HFFc6 (cell line): ENCODE results near the gene NFKBIL1. TPM values are rescaled to one million over a fixed set of nuclear protein-coding genes. Genes with fewer than 3 reads are reported as not detected.

Experiments
- DNase-seq: peaks from one replicate; pipeline ENCODE4 v3.0.0-alpha.2; 2018
- H3K27ac Mint-ChIP-seq: 2 replicates; pipeline ENCODE4 v1.8.0; 2020; ENCODE audit warnings: mild to moderate bottlenecking, mixed read lengths
- H3K27me3 Mint-ChIP-seq: 2 replicates; pipeline ENCODE4 v1.8.0; 2021; ENCODE audit warnings: mild to moderate bottlenecking, moderate library complexity, mixed read lengths; ENCODE audit not compliant: insufficient read depth
- H3K36me3 Mint-ChIP-seq: 2 replicates; pipeline ENCODE4 v1.8.0; 2021; ENCODE audit warnings: low read depth, mixed read lengths
- H3K4me1 Mint-ChIP-seq: 2 replicates; pipeline ENCODE4 v1.8.0; 2020; ENCODE audit warnings: low read depth, mixed read lengths
- H3K4me3 Mint-ChIP-seq: 2 replicates; pipeline ENCODE4 v1.8.0; 2020; ENCODE audit warnings: mild to moderate bottlenecking, moderate library complexity, mixed read lengths
- H3K9me3 Mint-ChIP-seq: 2 replicates; pipeline ENCODE4 v1.8.0; 2020; ENCODE audit warnings: mild to moderate bottlenecking, mixed read lengths
- total RNA-seq, 6 experiments: library from RNA; stranded (reverse); fragmentation: NEBNext Ultra II Directional; extraction: Animal tissue kit (Norgen Biotek cat#: 25700); gene quantifications; 2 replicates in 1 of 6; 3 replicates in 5 of 6; pipeline ENCODE4 v1.2.3, GENCODE V29; 2021
- TF ChIP-seq, protein P1 (sequence below): fragments of 200-600 bp; sonication (generic); IDR thresholded peaks from 2 replicates; pipeline ENCODE4 v1.5.0; 2021; ENCODE audit warnings: antibody characterized with exemption, mild to moderate bottlenecking

Gene NFKBIL1
- total RNA-seq, 6 experiments from 2014 or later, result 11.8 to 15.9 (median 13.6) TPM

DNA sequence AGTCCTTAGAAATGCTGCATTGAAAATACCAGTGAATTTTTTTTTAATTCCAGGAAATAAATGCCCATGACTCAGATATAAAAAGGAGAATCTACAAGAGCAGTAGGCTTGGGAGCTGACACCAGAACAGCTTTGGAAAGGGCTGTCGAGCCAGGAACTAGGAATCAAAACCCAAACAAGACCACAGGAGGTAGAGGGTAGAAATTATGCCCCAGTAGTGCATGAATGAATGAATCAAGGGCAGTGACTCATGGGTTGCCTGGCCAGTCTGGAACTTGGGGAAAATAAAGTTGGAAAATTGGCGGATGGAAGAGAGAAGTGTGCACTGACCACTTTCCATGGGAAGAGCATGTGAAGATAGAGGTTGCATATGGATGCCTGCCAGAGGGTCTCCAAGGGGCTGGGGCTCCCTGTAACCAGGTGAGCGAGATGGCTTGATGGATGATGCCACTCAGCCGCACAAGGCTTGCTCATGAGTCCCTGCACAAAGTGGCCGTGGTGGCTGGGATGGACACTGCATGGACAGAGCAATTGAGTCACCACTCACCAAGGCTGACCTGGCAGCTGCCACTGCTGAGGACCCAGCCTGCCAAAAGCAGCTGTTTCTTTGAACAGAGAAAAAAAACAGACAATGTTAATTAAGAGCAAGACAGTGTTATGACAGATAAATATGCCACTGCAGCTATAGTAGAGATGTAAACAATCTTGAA lies 33.8 kb upstream of the NFKBIL1 start:
- TF ChIP-seq, protein P1, sequence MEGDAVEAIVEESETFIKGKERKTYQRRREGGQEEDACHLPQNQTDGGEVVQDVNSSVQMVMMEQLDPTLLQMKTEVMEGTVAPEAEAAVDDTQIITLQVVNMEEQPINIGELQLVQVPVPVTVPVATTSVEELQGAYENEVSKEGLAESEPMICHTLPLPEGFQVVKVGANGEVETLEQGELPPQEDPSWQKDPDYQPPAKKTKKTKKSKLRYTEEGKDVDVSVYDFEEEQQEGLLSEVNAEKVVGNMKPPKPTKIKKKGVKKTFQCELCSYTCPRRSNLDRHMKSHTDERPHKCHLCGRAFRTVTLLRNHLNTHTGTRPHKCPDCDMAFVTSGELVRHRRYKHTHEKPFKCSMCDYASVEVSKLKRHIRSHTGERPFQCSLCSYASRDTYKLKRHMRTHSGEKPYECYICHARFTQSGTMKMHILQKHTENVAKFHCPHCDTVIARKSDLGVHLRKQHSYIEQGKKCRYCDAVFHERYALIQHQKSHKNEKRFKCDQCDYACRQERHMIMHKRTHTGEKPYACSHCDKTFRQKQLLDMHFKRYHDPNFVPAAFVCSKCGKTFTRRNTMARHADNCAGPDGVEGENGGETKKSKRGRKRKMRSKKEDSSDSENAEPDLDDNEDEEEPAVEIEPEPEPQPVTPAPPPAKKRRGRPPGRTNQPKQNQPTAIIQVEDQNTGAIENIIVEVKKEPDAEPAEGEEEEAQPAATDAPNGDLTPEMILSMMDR, result no peak
- peak overlapping the region; percentile 18 for H3K4me3 Mint-ChIP-seq
- peak overlapping the region; percentile 29 for H3K27ac Mint-ChIP-seq
- peaks cover 48% of the 10 kb centered on the region for H3K4me1 Mint-ChIP-seq
- no peak for DNase-seq
- H3K36me3 Mint-ChIP-seq, result peaks cover 20% of the 10 kb centered on the region
- no peaks in the 10 kb centered on the region for H3K9me3 Mint-ChIP-seq
- H3K27me3 Mint-ChIP-seq, result 0 out of 2 replicates have a peak, but pooled peaks cover 2% of the 10 kb centered on the region

DNA sequence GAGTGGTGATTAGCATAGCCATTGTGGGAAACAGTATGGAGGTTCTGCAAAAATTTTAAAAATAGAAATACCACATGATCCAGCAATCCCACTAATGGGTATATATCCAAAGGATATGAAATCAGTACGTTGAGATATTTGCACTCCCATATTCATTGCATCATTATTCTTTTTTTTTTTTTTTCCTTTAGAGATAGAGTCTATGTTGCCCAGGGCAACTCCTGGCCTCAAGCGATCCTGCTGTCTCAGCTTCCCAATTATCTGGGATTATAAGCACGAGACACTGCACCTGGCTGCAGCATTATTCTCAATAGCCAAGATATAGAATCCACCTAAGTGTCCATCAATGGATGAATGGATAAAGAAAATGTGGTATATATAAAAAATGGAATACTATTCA lies 25.6 kb upstream of the NFKBIL1 start:
- Mint-ChIP-seq H3K4me3 (no peak overlapping the region), H3K27ac (no peak overlapping the region), H3K27me3 (no peaks in the 10 kb centered on the region; the same call in 1 of the 2 replicates), H3K36me3 (no peaks in the 10 kb centered on the region), H3K4me1 (peaks cover 19% of the 10 kb centered on the region), H3K9me3 (no peaks in the 10 kb centered on the region)
- TF ChIP-seq, protein P1, result no peak
- DNase-seq, result no peak

DNA sequence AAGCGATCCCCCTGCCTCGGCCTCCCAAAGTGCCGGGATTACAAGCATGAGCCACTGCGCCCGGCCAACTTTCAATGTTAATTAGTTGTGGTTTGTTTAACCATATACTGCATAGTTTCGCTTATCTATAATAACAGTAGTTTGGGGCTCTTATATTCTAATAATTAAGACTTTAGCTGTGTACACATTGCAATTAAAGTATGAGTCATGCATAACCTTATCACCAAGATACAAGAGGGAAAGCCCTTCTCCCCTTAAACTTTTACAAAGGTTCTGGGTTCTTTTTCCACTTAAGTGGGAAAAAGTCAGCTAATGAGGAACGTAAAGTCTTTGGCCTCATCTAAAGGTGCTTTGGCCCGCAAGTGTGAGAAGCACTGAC lies 21.9 kb upstream of the NFKBIL1 start:
- Mint-ChIP-seq H3K36me3 (peaks cover 10% of the 10 kb centered on the region), H3K4me1 (peaks cover 31% of the 10 kb centered on the region), H3K27ac (peak overlapping the region; percentile 91), H3K4me3 (peak overlapping the region; percentile 0; the same call in 1 of the 2 replicates), H3K9me3 (no peaks in the 10 kb centered on the region), H3K27me3 (peaks cover 5% of the 10 kb centered on the region)
- DNase-seq, result no peak
- TF ChIP-seq, protein P1, result no peak

DNA sequence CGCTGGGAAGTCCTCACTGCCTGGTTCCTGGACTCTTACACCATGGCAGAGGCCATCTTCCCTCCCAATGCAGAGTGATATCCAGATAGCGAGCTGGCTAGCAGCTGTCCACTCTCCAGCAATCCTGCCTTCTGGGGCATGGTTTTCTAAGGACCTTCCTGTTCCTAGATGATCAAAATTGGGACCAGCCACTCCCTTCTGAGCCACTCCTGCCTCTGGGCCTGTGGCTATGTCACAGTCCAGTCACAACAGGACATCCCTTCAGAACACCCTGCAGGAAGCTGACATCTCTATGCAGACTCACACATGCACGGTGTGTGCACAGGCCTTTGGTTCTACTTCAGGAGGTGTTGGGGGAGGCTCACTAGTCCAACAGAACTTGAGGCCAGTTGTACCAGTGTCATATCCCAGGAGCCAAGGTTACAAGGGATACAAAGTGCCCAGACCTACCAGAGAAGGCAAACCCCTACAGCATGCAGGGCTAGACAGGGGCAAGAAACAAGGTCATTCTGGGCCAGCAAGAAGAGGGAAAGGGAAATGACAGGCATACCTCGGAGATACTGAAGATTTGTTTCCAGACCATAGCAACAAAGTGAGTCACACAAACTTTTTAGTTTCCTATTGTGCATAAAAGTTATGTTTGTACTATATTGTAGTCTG lies 21.3 kb upstream of the NFKBIL1 start:
- H3K4me1 Mint-ChIP-seq, result peaks cover 36% of the 10 kb centered on the region
- peak overlapping the region; percentile 91 for H3K27ac Mint-ChIP-seq
- peaks cover 5% of the 10 kb centered on the region for H3K27me3 Mint-ChIP-seq
- H3K4me3 Mint-ChIP-seq, result peak overlapping the region; percentile 0; the same call in 1 of the 2 replicates
- H3K9me3 Mint-ChIP-seq, result no peaks in the 10 kb centered on the region
- peaks cover 15% of the 10 kb centered on the region for H3K36me3 Mint-ChIP-seq
- TF ChIP-seq, protein P1, result no peak
- DNase-seq, result peak; percentile 72

DNA sequence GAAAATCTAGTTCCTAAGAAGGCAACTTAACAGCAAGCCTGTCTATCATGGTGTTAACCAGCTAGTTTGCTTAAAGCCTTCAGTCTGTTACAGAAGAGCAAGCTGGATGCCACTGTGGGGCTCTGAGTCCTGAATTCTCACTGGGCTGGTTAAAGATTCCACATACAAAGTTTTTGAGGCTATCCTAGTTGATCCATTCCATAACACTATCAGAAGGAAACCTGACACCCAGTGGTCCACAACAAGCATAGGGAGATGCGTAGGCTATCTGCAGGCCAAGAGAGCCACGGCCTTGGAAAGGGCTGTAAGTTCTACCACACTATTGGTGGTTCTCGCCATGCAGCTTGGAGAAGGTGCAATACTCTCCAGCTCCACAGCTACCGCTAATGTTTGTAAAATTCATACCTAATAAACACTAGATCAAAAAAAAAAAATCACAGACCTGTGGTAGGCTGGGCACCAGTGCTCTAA lies 19.1 kb upstream of the NFKBIL1 start:
- H3K27ac Mint-ChIP-seq, result peak overlapping the region; percentile 71
- peaks cover 5% of the 10 kb centered on the region for H3K27me3 Mint-ChIP-seq
- peaks cover 40% of the 10 kb centered on the region for H3K4me1 Mint-ChIP-seq
- peaks cover 30% of the 10 kb centered on the region for H3K36me3 Mint-ChIP-seq
- H3K9me3 Mint-ChIP-seq, result no peaks in the 10 kb centered on the region
- DNase-seq, result no peak
- TF ChIP-seq, protein P1, result no peak
- no peak overlapping the region for H3K4me3 Mint-ChIP-seq
